GM18508 (cell line): ENCODE results near the gene C5orf47.

Experiments used
- ATAC-seq: cut with Tn5 transposase; IDR thresholded peaks from one replicate; pipeline ENCODE4 v1.9.1; 2021; ENCODE audit warnings: moderate number of reproducible peaks; ENCODE audit not compliant: insufficient read depth, unreplicated experiment

The C5orf47 gene

GRCh38 chr5:174022384-174023095 lies 33.6 kb downstream of the C5orf47 start:
- no peak for ATAC-seq

GRCh38 chr5:174030286-174030685 lies 41.3 kb downstream of the C5orf47 start:
- no peak for ATAC-seq

- no peak for ATAC-seq
Observed at GRCh38 chr5:174044466-174045254, 55.7 kb downstream of the C5orf47 start.

GRCh38 chr5:174045470-174046025 lies 56.6 kb downstream of the C5orf47 start, which contains the start of gene NSG2:
NSG2 (plus strand) TSS chr5:174045706; CDS start chr5:174046756, 1,050 bp downstream.
- no peak for ATAC-seq

- ATAC-seq: no peak
Observed at GRCh38 chr5:174046558-174046957, 57.6 kb downstream of the C5orf47 start.

GRCh38 chr5:174047472-174048099 lies 58.6 kb downstream of the C5orf47 start:
- ATAC-seq: no peak

GRCh38 chr5:174052636-174053035 lies 63.7 kb downstream of the C5orf47 start:
- ATAC-seq: no peak

GRCh38 chr5:174053905-174054304 lies 64.9 kb downstream of the C5orf47 start:
- no peak for ATAC-seq
